ENCODE data around the gene PCGF5.
"Not testable (repeated sequence)": the region's sequence is repeated elsewhere in the genome, so short reads cannot be mapped to it uniquely, and the experiment has no call there.

PCGF5 gene

GRCh38 chr10:91220194-91220953, at the start of gene PCGF5:
TSS of gene PCGF5 (plus strand) at chr10:91220663. CDS start at chr10:91222872, 2,209 bp downstream.
- peak; percentile 67 for DNase-seq

- no peak for DNase-seq
These were observed 49.0 kb upstream of the PCGF5 start for GRCh38 chr10:91171485-91171884.

GRCh38 chr10:91172348-91172747, 48.1 kb upstream of the PCGF5 start:
- no peak for DNase-seq

DNA sequence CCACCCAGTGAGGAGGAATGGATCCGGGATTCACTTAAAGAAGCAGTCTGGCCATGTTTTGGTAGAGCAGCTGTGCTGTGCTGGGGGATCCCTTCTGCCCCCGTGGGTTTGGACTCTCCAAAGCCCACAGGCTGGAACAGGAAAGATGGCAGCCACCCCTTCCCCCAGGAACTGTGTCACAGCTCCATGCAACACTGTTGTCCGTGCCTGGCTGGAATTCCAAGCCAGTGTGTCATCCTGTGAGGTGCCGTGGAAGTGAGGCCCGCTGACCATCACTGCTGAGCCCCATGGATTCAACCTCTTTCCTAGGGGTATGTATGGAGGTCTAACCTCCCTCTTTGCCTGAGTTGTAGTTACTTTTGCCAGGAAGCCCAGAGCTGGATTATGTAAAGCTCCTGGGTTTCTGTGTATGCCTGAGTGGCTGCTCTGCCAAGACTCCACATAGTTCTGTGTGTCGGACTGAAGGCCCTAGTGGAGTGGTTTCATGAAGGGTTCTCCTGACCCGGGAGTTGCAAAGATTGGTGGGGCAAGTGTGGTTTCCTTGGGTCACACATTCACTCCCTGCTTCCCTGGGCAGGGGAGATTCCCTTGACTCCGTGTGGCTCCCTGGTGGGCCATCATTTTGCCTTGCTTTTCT, 35.1 kb upstream of the PCGF5 start:
- DNase-seq, result no peak

GRCh38 chr10:91187156-91187555, 33.3 kb upstream of the PCGF5 start:
- DNase-seq, result no peak

DNA sequence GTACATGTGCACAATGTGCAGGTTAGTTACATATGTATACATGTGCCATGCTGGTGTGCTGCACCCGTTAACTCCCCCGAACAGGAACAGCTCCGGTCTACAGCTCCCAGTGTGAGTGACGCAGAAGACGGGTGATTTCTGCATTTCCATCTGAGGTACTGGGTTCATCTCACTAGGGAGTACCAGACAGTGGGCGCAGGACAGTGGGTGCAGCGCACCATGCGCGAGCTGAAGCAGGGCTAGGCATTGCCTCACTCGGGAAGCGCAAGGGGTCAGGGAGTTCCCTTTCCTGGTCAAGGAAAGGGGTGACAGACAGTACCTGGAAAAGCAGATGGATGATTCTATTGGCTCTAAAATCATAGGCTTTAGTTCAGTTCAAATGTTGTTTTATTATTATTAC, 32.5 kb upstream of the PCGF5 start:
- DNase-seq, result not testable (repeated sequence)

GRCh38 chr10:91188889-91189288, 31.6 kb upstream of the PCGF5 start:
- no peak for DNase-seq

GRCh38 chr10:91190388-91190870, 30.0 kb upstream of the PCGF5 start:
- DNase-seq, result no peak

GRCh38 chr10:91190876-91191583, 29.4 kb upstream of the PCGF5 start:
- DNase-seq, result no peak

DNA sequence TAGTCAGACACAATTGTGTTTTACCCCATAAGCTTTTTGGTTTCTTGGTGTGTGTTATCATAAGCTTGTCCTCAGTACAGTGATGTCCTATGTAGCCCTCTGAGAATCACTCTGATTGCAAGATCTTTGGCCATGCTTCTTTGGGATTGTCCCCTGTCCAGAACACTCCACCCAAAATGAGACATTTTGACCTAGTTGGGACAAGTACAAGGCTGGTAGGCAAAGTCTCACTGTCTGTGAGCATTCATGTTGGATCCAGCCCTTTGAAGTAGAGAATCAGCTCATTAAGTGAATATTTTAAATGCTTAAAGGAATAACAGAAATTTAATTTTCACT, 28.9 kb upstream of the PCGF5 start:
- DNase-seq, result no peak

GRCh38 chr10:91194497-91195179, 25.8 kb upstream of the PCGF5 start:
- DNase-seq, result no peak

DNA sequence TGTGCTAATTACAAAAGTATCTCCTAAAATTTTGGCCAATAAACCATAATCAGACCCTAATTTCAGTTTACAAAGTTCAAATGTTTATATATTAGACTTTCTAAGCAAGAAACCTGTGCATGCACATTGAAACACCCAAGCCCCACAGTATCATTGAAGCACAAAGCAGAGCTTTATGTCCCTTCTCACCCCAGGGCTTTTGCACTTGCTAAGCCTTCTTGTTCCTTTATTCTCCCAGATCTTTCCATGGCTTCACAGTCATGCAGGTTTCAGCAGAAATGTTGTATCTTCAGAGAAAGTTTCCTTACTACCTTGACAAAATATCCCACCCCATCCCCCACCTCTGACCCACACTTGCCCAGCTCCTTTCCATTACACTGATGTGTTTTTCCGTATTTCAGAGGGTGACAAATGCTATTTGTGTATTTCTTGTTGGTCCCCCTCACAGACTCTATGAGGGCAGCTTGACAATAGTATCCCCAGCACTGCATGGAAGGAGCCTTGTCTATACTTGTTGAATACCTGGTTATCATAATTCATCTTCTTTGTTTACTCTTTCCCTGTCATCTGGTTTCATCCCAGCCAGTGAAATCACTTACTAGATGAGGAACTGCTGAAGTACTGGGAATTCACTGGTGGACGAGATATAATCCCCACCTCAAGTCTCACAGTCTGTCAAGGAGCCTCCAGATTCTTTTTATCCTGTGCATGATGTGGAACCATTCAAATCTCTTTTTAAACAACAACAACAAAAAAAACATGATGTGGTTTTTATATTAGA, 24.0 kb upstream of the PCGF5 start:
- DNase-seq, result no peak

DNA sequence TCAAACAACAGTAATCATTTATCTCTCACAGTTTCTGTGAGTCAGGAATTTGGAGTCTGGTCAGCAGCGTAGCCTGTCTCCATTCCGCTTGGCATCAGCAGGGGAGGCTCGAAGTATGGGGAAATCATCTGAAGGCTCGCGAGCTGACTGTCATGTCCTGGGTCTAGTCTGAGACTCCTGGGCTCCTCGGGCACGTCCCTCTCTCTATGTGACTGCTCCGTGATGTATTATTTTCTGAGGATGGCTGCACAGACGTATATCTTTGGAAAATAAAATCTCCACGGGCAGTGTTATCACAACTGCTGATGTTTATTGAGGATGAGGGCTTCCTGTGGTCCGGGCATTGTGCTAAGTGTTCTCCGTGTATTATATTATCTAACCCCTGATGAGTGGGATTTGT, 23.3 kb upstream of the PCGF5 start:
- no peak for DNase-seq

GRCh38 chr10:91198781-91199180, 21.7 kb upstream of the PCGF5 start:
- no peak for DNase-seq

DNA sequence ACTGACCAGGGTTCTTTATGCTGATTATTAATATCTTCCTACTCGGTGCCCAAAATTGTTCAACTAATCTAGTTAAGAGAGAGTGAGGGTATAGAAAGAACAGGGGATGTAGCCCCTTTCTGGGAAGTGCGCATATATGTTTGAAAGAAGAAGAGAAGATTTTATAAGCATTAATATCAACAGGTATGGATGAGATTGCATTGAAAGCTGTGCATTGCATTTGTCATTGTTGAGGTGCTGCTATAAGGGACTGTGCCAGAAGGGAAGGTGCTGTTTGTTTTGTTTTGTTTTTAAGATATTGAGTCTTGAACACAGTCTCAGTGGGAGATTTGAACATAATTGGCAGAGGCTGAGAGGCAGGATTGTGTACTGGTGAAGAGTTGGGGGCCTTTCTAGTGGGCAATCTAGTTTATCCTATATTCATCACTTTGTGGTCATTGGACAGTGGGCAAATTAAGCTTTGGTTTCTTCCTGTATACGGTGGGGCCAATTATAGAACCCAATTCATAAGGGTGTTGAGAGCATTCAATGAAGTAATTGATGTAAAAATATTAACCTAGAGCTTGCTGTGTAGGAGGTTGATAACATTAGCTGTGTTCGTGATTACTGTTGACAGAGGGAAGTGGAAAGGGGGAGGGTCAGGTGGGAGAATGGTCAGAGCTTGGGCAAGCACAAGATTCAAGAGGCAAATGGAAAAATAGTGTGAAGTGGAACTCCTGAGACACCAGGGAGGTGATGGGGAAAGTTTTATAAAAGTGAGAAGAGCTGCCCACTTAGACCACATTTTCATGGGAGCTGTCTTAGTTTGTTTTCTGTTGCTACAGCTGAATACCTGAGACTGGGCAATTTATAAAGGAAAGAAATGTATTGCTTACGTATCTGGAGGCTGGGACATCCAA, 19.9 kb upstream of the PCGF5 start:
- no peak for DNase-seq

DNA sequence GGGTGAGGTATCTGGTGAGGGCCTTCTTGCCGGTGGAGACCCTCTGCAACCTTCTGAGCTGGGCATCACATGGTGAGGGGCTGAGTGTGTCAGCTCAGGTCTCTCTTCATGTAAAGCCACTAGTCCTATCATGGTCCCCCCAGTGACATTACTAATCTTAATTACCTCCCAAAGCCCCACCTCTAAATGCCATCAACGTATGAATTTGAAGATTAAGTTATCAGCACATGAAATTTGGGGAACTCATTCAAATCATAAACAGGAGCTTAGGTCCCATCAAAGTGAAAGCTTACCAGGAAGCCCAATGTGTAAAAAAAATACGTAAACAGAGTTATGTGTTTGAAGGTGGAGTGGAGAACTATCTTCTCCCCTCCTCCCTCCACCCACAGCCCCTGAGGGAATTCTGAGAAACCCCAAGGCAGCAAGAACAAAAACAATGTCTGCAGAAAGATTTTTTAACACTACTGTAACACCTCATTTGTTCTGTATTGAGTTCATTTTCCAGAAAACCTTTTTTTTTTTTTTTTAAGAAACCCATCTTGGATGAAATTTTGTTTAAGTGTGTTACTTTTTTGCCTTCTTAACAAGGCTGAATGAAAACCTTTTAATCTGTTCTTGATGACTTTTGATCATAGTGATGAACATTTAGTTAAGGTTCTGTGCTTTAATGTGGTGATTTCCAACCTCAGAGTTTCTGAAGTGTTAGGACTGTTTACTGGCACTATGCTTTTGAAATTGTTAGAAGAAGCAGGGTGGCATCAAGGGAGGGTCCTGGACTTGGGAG, 19.1 kb upstream of the PCGF5 start:
- DNase-seq, result no peak

DNA sequence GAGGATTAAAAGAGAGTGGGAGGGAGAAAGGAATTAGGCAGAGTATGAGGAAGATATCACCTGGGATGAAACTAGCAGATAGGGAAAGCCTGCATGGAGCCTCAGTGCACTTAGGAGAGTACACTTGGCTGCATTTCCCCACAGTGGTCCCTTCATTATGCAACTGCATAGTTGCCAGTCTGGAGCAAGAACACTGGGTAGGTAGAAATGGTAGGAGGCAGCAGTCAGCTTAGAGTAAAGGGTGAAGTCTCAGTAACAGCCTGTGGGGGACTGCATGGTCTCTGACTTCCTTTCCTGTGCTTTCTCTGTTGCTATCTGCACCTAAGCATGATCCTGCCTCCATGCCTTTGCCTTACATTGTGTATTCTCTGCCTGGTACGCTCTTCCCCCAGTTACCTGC, 14.0 kb upstream of the PCGF5 start:
- no peak for DNase-seq

DNA sequence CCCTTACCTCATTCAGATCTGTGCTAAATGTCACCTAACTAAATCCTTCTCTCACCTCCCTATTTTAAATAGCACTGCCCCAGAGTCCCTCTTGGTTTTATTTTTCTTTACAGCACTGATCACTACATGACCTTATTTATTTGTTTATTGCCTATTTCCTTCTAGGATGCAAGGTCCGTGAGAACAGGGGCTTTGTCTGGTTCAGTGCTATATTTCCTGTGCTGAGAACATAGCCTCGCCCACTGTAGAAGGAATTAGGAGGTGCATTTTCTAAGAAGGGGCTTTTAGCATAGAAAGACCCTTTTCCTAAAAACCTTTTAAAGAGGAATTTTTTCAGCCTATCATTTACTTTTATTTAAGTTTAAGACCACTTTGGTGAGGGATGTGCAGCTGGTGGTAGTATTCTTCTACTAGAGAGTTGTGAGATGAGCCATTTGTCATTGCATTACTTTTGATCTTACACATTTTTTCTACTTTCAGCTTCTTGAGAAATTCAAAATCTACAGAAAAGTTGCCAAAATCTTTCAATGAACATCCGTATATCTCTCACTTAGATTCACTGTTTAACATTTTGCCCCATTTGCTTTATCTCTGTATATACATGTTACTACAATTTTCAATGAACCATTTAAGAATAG, 13.5 kb upstream of the PCGF5 start:
- no peak for DNase-seq

GRCh38 chr10:91208642-91209041, 11.8 kb upstream of the PCGF5 start:
- no peak for DNase-seq

- no peak for DNase-seq
These were observed 10.4 kb upstream of the PCGF5 start for GRCh38 chr10:91210014-91210413.
